Omental fat pad (tissue), 4 donors: ENCODE data around the gene AQP12B. TPM values are rescaled to one million over a fixed set of nuclear protein-coding genes. Genes with fewer than 3 reads are reported as not detected.
"Not testable (repeated sequence)": the region's sequence is repeated elsewhere in the genome, so short reads cannot be mapped to it uniquely, and the experiment has no call there.

ENCODE experiments used
- ATAC-seq: fragments of 150-250 bp; one replicate; pipeline ENCODE4 v1.9.1; 2016; ENCODE audit warnings: mild to moderate bottlenecking, moderate library complexity; ENCODE audit not compliant: low FRiP score
- DNase-seq: peaks from one replicate; pipeline ENCODE4 v3.0.0-alpha.2; 2019; ENCODE audit warnings: low spot score
- CTCF ChIP-seq, 3 donors: fragments of 450-650 bp; IDR thresholded peaks; one replicate each; pipeline ENCODE4 v1.5.1; 2016 to 2017; ENCODE audit warnings: antibody characterized with exemption in 3 of 3, mild to moderate bottlenecking in 3 of 3, moderate library complexity in 2 of 3
- total RNA-seq, 4 donors: library from RNA; depleted of rRNA; stranded (reverse); fragments of >200 nt; gene quantifications; one replicate each; pipeline ENCODE4 v1.1.0, GENCODE V29; 2016

AQP12B gene
- total RNA-seq, 4 donors from 2014 or later, result not detected

DNA sequence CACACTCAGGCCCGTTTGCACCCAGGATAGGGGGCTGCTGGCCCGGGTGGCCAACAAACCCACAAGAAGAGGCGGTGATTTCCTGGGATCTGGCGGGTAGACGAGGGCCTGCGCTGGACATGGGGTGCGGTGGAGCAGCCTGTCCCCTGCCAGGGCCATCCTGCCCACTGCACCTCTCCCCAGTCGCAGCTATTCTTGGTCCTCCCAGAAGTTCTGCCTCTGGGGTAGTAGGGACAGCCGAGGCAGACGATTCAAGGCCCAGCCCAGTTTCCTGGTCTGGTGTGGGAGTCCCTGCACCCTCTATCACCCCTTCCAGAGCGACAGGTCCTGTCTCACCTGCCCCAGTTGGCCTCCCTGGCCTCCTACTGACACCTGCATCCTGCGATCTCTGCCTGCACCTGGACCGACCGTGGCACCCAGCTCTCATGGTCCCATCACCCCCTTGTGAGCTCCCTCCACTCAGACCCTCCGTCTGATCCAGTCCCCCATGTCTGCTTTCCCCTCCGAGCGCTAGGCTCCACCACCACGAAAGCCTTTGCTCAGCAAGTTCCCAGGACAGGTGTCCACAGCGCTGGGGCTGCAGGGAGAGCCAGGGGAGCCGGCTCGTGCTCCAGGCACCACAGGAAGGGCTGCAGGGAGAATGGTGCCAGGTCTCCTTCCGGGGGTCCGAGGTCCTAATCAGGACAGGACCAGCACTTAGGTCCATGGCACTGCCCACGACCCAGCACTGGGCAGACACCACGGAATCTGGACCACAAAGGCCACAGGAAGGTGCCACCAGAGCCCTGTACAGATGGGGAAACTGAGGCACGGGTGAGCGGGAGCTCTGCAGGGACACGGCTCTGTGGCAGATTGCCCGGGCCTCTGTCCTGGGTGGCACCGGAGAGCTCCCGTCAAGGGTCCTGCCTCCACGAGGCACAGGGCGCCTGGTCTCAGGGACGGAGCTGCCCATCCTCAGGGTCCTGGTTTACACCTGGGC is 10.2 kb upstream of the AQP12B start:
- not testable (repeated sequence) for ATAC-seq, DNase-seq

DNA sequence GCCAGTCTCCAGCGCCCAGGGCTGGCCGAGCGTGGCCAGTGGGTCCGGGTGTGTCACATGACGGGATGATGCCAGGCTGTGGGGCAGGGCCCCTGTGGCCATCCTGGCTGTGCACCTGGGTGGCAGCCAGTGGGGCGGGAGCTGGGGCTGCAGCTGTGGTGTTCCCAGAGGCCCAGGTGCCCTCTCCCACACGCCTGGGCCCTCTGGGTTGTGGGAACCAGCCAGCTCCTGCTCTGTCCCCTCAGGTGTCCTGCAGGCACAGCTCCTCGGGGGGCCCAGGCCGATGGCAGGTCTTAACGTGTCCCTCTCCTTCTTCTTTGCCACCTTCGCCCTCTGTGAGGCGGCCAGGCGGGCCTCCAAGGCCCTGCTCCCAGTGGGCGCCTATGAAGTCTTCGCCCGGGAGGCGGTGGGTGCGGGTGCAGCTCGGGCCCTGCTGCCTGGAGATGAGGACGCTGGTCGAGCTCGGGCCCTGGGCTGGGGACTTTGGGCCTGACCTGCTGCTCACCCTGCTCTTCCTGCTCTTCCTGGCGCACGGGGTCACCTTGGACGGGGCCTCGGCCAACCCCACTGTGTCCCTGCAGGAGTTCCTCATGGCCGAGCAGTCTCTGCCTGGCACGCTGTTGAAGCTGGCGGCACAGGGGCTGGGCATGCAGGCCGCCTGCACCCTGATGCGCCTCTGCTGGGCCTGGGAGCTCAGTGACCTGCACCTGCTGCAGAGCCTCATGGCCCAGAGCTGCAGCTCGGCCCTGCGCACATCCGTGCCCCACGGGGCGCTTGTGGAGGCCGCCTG is 9.1 kb upstream of the AQP12B start, which contains the start of gene AQP12A:
Gene AQP12A, plus strand, starts transcription at position 236 of the 790 bp plus-strand sequence. Its CDS starts 48 bp downstream, at position 284.
- not testable (repeated sequence) for ATAC-seq, DNase-seq

DNA sequence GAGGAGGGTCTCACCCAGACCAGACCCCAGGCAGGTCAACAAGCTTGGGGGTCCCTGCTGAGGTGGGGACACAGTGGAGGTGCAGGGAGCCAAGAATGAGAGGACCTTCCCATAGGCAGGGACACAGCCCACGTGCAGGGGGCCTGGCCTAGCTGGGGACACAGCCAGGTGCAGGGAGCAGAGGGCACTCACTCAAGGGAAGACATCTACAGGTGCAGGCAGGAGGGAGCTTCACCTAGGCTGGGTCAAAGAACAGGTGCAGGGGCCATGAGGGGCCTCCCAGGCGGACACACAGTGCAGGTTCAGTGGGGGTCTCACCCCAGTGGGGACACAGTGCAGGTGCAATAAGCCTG is 8.4 kb upstream of the AQP12B start:
- ATAC-seq, DNase-seq: not testable (repeated sequence)

DNA sequence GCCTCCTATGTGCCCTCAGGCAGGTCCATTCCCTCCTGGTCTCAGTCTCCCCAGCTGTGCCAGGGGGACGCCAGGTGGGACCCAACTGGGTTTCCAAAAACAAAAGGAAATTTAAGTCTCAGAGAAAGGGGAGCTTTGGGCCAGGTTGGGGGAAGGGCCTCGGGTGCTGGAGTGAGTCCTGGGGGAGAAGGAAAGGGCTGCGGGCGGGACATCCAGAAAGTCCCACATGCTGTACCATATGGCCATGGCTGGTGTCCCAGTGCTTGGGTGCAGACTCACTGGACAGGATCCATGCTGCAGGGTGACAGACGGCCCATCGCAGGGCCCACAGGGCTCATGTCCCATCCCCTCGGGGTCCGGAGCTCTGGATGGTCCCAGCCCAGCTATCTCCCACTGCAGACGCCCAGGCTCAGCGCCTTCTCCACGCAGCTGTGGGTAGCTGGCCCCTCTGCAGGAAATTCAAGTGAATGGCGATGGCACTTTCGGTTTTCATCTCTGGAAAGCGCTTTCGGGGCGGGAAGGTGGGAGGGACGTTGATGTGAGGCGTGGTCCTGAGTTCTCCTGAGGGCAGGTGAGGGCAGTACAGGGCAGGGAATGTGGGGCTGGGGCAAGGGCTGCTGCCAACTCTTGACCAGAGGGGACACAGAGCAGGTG is 7.9 kb upstream of the AQP12B start:
- DNase-seq, ATAC-seq: not testable (repeated sequence)

GRCh38 chr2:240689975-240690374 is 7.3 kb upstream of the AQP12B start:
- TF ChIP-seq CTCF (IDR thresholded peaks at IDR 0.05), result no peak
- DNase-seq (no peak), ATAC-seq (no peak)

- ATAC-seq (no peak), DNase-seq (no peak)
- TF ChIP-seq CTCF (IDR thresholded peaks at IDR 0.05), result no peak
Measured at GRCh38 chr2:240688553-240688919, 5.9 kb upstream of the AQP12B start.

GRCh38 chr2:240687741-240688552 is 5.3 kb upstream of the AQP12B start:
- no peak for DNase-seq
- TF ChIP-seq CTCF (IDR thresholded peaks at IDR 0.05), result no peak

GRCh38 chr2:240687045-240687740 is 4.5 kb upstream of the AQP12B start:
- no peak for TF ChIP-seq CTCF (IDR thresholded peaks at IDR 0.05)
- no peak for ATAC-seq
- no peak for DNase-seq

More at GRCh38 chr2:240687741-240688552, 5.3 kb upstream of the AQP12B start:
- ATAC-seq, result no peak
